ENCODE data around the gene GDI2. TPM values are rescaled to one million over a fixed set of nuclear protein-coding genes. Genes with fewer than 3 reads are reported as not detected.

GDI2 gene
- total RNA-seq, 1 experiment from 2014 or later = 325 TPM

GRCh38 chr10:5744849-5745248 lies 68.4 kb downstream of the GDI2 start:
- ChIA-PET CTCF (no interaction called here), POLR2A (ENCODE audit: low non-redundant PET) (no interaction called here)
- Histone ChIP-seq H3K4me3 (ENCODE audit: low read depth, low read length, poor library complexity, severe bottlenecking) (no peak overlapping the region), H3K27me3 (replicated peaks; ENCODE audit: insufficient read depth, low read depth, low read length, poor library complexity) (no peaks in the 10 kb centered on the region), H3K27ac (ENCODE audit: low read depth, low read length, poor library complexity, severe bottlenecking) (no peak overlapping the region), H3K36me3 (ENCODE audit: insufficient read depth, low read length, poor library complexity, severe bottlenecking) (peaks cover 28% of the 10 kb centered on the region), H3K9me3 (ENCODE audit: low read depth, low read length, poor library complexity, severe bottlenecking) (no peaks in the 10 kb centered on the region), H3K4me1 (ENCODE audit: insufficient read depth, low read length, poor library complexity, severe bottlenecking) (no peaks in the 10 kb centered on the region)
- no TSS peak for BruUV-seq (replicated peaks)
- intact Hi-C loops (cut with micrococcal nuclease; ENCODE audit: unreplicated experiment) = no loop called here
- DNase-seq (ENCODE audit: low spot score) = no peak
- no peak for TF ChIP-seq EZH2 (IDR thresholded peaks at IDR 0.05; ENCODE audit: borderline replicate concordance, low read depth, low read length, poor library complexity, severe bottlenecking)
- TF ChIP-seq CTCF (conservative IDR thresholded peaks at IDR 0.05; ENCODE audit: low read depth, low read length) = no peak

- intact Hi-C loops (cut with micrococcal nuclease; ENCODE audit: unreplicated experiment) = no loop called here
Observed at GRCh38 chr10:5743736-5744135, 69.5 kb downstream of the GDI2 start.

GRCh38 chr10:5742116-5742515 lies 71.1 kb downstream of the GDI2 start:
- no peak overlapping the region for H3K4me3 ChIP-seq (ENCODE audit: low read depth, low read length, poor library complexity, severe bottlenecking)
- peaks cover 32% of the 10 kb centered on the region for H3K36me3 ChIP-seq (ENCODE audit: insufficient read depth, low read length, poor library complexity, severe bottlenecking)
- no peak overlapping the region for H3K27ac ChIP-seq (ENCODE audit: low read depth, low read length, poor library complexity, severe bottlenecking)
- TF ChIP-seq CTCF (conservative IDR thresholded peaks at IDR 0.05; ENCODE audit: low read depth, low read length) (no peak), EZH2 (IDR thresholded peaks at IDR 0.05; ENCODE audit: borderline replicate concordance, low read depth, low read length, poor library complexity, severe bottlenecking) (no peak)
- ChIA-PET POLR2A (ENCODE audit: low non-redundant PET) (no interaction called here), CTCF (no interaction called here)
- no TSS peak for BruUV-seq (replicated peaks)
- intact Hi-C loops (cut with micrococcal nuclease; ENCODE audit: unreplicated experiment) = no loop called here
- no peak for DNase-seq (ENCODE audit: low spot score)
- no peaks in the 10 kb centered on the region for H3K4me1 ChIP-seq (ENCODE audit: insufficient read depth, low read length, poor library complexity, severe bottlenecking)
- H3K27me3 ChIP-seq (replicated peaks; ENCODE audit: insufficient read depth, low read depth, low read length, poor library complexity) = no peaks in the 10 kb centered on the region
- no peaks in the 10 kb centered on the region for H3K9me3 ChIP-seq (ENCODE audit: low read depth, low read length, poor library complexity, severe bottlenecking)

More at GRCh38 chr10:5743736-5744135, 69.5 kb downstream of the GDI2 start:
- TF ChIP-seq CTCF (conservative IDR thresholded peaks at IDR 0.05; ENCODE audit: low read depth, low read length) (no peak), EZH2 (IDR thresholded peaks at IDR 0.05; ENCODE audit: borderline replicate concordance, low read depth, low read length, poor library complexity, severe bottlenecking) (no peak)
- Histone ChIP-seq H3K4me3 (ENCODE audit: low read depth, low read length, poor library complexity, severe bottlenecking) (no peak overlapping the region), H3K9me3 (ENCODE audit: low read depth, low read length, poor library complexity, severe bottlenecking) (no peaks in the 10 kb centered on the region), H3K27me3 (replicated peaks; ENCODE audit: insufficient read depth, low read depth, low read length, poor library complexity) (no peaks in the 10 kb centered on the region), H3K4me1 (ENCODE audit: insufficient read depth, low read length, poor library complexity, severe bottlenecking) (no peaks in the 10 kb centered on the region), H3K27ac (ENCODE audit: low read depth, low read length, poor library complexity, severe bottlenecking) (no peak overlapping the region), H3K36me3 (ENCODE audit: insufficient read depth, low read length, poor library complexity, severe bottlenecking) (peaks cover 32% of the 10 kb centered on the region)
- POLR2A ChIA-PET (ENCODE audit: low non-redundant PET) = no interaction called here
- no TSS peak for BruUV-seq (replicated peaks)
- no peak for DNase-seq (ENCODE audit: low spot score)
- CTCF ChIA-PET = no interaction called here

All from A673 (cell line).